ENCODE data around the gene AP5S1.
"Not testable (repeated sequence)": the region's sequence is repeated elsewhere in the genome, so short reads cannot be mapped to it uniquely, and the experiment has no call there.

Gene AP5S1

DNA sequence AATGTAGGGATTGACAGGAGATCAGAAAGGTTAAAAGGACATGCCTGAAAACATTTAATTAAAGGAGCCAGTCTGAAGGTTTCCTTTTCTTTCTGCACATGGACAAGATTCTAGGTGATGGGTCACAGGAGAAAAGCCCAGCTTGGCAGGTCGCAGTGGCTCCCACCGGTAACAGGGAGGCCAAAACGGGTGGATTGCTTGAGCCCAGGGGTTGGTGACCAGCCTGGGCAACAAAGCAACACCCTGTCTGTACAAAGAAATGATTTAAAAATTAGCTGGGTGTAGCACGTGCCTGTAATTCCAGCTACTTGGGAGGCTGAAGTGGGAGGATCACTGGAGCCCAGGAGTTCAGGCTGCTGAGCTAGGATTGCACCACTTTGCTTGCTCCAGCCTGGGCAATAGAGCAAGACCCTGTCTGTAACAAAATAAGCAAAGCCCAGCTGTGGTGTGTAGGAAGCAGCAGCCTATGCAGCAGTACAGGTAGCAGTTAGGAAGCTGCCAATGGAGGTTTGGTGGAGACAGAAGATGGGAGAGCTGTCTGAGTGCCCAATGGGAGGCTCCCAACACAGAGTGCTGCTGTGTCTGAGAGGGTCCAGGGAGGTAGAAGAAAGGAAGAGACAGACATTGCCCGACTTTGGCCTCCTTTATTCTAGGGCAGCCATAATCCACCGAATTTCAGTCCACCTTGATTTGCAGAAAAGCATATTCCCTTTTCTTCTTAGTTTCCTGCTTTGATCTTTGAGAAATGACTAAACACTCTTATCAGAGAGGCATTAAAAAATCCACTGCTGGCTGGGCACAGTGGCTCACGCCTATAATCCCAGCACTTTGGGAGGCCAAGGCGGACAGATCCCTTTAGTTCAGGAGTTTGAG, 7.1 kb upstream of the AP5S1 start:
- DNase-seq, result no peak

DNA sequence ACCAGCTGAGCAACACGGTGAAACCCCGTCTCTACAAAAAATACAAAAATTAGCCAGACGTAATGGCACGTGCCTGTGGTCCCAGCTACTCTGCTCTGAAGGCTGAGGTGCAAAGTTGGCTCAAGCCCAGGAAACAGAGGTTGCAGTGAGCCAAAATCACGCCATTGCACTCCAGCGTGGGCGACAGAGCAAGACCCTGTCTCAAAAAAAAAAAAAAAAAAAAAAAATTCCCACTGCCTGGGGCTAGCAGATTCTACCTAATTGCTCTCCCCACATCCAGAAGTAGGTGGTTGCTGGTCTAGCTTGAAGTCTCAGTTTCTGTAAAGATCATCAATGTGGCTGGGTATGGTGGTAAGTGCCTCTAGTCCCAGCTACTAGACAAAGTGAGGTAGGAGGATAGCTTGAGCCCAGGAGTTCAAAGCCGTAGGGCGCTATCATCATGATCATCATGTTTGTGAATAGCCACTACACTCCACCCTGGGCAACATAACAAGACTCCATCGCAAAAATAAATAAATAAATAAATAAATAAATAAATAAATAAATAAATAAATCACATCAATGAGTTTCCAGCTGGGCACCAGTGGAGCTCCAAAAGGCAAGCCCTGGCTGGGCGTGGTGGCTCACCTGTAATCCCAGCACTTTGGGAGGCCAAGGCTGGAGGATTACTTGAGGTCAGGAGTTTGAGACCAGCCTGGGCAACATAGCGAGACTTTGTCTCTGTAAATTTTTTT, 6.3 kb upstream of the AP5S1 start:
- no peak for DNase-seq

DNA sequence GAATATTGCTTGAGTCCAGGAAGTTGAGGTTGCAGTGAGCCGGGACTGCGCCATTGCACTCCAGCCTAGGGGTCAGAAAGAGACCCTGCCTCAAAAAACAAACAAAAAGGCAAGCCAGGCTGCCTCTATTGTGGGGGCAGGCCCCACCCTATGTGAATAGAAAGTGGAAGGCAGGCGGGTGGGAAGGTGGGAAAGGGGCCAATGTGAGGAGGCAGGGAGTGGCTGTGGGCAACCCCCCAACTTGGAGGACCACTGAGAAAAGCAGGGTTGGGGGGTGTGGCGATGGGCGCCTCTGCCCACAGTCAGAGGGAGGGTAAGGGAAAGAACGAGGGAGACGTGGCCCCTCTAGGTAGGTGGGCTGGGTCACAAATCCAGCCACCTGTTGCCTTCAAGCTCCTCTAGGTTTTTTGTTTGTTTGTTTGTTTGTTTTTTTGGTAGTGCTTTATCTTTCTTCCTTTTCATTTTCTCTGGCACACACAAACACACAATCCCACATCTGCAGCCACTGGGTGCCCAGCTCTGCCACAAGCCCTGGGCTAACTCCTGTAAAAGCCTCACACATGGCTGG, 5.3 kb upstream of the AP5S1 start:
- no peak for DNase-seq

DNA sequence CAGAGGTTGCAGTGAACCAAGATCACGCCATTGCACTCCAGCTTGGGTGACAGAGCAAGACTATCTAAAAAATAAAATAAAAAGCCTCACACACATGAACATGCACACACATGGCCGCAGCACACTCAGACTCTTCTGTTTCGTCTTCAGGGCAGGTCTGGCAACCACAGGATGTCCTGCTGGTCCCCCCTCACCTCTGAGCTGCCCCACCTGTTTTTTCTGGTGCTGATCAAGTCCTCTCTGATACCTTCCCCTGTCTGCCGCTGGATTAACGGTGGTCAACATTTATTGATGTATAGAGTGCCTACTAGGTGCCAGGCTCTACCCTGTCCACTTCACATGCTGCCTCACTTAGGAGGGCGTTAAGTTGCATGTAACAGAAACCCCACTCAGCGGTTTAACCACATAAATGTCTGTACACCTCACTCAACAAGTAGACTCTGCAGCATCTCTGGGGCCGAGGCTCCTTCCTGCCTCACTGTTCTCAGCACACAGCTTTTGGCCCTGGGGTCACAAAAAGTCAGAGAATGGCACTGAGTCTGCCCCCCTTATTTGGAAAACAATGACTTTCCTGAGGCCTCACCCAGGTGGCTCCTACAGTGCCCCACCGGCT, 4.5 kb upstream of the AP5S1 start:
- no peak for DNase-seq

DNA sequence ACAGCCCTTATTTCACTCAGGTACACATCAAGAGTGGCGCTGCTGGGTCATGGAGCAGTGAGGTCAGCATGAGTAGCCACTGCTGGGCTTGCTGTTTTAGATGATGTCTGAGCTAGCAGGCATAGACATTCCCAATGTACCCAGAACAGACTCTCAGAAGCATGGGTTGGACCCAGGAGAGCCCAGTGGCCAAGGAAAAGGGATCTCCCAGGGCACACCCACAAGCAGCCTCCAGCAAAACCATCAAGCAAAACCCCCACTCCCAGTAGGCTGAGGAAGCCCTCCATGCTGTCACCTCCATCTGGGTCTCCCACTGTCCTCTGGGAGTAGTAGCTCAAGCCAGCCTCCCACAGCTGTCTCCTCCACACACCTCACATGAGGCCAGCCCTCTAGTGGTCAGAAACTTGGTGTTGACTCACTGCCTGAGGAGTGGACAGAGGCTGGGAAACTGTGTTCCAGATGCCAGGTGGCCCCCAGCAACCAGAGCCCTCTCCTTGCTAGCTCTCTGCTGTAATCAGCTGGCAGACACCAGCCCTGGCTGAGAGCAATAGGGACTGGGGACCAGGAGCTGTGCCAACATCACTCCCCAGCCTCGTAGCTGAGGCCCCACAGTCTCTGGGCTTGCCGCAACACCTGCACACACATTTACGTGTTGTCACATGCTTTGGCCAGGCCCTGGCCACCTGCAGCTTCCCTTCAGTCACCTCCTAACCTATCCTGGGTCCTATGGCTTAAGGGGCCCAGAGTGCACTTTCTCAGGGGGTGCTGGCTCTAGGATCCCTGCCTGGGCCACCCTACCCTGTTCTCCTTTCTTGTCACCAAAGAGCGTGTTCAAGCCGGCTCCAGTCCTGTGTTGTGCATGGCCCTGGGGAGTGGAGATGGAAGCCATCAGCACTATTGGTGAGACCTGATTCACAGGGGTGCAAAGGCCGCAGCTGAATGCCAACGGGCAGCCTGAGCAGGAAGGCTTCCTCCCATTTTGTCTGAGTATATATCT, 1.9 kb upstream of the AP5S1 start:
- DNase-seq, result peak in 2 of 14 donors; percentile 18 to 47

DNA sequence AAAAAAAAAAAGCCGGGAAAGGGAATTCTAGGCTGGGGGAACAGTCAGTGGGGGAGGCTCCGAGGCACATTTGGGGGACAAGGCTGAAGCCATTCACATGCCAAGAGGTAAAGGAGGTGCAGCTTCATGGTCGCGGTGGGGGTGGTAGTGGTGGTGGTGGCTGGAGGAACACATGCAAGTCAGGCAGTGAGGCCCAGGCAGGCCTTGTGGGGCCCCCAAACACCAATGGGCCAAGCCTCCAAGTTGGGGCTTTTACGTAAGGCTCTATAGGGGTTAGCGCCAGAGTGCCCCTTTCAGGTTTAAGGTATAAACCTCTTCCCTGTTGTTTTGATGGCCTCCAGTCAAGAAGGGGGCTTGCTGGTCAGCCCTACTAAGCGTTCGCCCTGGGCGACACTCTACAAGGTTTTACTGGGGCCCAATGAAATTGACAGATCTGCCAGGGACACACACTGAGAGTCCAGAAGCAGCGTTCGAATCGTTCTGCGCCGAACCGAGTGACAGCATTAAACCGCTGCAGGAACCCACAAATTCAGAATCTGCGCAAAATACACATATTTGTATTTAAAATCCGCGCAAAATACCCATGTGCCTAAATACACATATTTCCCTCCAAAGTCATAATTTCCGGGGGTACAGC, 818 bp upstream of the AP5S1 start:
- peak in 1 of 14 donors; percentile 16 for DNase-seq

DNA sequence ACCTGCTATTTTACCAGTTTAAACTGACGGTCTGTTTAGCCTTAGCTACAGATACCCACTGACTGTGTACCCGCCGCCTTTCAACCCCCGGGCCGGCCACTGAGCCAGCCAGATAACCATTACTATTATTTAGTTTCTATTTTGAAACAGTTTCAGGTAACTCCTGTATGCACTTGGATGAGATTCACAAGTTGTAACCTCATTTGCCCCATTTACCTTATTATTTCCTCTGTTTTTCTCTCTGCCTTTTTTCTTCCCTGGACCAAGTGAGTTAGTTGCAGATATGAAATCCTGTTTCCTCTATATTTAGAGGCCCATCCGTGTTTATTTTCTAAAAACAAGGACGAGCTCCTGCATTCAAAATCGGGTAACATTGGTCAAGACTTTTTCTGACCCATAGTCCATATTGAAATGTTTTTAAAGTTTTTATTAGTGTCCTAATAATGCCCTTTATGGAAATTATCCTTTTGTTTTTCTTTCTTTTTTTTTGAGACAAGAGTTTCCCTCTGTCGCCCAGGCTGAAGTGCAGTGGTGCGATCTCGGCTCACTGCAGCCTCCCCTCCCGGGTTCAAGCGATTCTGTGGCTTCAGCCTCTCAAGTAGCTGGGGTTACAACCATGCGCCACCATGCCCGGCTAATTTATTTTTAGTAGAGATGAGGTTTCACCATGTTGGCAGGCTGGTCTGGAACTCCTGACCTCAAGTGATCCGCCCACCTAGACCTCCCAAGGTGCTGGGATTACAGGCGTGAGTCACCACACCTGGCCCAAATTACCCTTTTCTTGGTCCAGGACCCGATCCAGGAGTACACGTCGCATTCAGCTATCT, 767 bp downstream of the AP5S1 start:
- DNase-seq, result no peak

DNA sequence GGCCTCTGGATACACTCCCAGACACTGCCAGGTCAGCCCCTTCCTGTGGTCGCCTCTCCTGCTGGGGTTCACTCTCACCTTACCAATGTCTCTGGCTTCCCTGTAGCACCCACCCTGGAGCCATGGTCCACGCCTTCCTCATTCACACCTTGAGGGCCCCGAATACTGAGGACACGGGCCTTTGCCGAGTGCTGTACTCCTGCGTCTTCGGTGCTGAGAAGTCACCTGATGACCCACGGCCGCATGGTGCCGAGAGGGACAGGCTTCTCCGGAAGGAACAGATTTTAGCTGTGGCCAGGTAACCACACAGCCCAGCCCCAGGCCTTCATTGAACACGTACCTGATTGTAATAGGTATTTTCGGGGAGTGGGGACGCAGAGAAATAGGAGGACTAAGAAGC, 1.6 kb downstream of the AP5S1 start:
- no peak for DNase-seq

DNA sequence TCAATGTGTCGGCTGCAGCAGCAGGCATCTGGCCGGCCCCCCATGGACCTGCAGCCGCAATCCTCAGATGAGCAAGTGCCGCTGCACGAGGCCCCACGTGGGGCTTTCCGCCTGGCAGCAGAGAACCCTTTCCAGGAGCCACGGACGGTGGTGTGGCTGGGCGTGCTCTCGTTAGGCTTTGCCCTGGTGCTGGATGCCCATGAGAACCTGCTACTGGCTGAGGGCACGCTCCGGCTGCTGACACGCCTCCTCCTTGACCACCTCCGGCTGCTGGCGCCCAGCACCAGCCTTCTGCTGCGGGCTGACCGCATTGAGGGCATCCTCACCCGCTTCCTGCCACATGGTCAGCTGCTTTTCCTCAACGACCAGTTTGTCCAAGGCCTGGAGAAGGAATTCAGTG, 3.5 kb downstream of the AP5S1 start:
- DNase-seq, result no peak

DNA sequence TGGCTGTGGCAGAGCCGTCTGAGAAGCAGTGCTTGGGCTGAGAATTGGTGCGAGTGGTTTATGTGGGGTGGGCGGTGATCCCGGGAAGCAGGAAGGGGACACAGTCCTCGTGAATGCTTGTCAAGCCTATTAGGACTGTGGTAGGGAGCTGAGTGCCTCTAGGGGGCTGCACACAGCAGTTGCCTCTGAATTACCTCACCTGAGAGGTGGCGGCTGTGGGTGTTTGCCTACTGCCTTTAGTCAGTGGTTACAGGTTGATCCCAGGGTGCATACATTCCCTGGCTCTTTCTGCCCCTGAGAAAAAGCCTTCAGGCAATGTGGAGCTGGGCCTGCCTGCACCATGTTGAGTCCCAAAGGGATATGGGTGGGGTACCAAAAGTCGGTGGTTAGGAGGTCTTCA, 5.2 kb downstream of the AP5S1 start:
- DNase-seq, result no peak

DNA sequence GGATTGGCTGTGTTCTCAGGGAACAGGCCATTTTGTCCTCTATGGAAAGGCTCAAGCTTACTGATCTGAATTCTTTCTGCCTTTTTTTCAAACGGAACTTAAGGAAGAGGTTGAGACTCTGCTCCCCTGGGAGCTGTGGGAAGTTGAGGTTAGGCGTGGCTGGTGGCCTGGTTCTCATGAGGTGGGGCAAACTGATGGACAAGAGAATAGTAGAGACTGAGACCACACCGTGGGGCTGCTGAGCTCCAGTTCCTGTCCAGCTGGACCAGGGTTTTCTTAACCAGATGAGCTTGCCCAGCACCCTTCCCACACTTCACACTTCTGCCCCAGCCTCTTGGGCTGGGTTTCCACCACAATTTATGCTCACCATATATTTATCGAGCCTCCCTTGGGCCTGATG, 6.1 kb downstream of the AP5S1 start:
- DNase-seq, result no peak

DNA sequence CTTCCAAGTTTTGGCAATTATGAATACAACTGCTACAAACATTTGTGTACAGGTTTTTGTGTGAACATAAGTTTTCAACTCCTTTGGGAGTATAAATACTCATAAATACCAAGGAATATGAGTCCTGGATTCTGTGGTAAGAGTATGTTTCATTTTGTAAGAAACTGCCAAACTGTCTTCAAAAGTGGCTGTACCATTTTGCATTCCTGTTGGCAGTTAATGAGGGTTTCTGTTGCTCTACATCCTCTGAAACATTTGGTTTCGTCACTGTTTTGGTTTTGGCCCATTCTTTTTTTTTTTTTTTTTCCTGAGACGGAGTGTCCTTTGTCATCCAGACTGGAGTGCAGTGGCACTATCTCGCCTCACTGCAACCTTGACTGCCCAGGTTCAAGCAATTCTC, 8.5 kb downstream of the AP5S1 start:
- DNase-seq, result no peak

DNA sequence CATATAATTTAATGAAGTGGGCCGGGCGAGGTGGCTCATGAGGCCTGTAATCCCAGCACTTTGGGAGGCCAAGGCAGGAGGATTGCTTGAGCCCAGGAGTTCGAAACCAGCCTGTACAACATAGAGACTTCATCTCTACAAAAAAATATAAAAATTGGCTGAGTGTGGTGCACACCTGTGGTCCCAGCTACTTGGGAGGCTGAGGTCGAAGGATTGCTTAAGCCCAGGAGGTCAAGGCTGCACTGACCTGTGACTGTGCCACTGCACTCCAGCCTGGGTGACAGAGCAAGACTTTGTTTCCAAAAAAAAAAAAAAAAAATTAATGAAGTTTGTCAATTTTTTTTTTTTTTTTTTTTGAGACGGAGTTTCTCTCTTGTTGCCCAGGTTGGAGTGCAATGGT, 9.5 kb downstream of the AP5S1 start:
- DNase-seq, result not testable (repeated sequence)

DNA sequence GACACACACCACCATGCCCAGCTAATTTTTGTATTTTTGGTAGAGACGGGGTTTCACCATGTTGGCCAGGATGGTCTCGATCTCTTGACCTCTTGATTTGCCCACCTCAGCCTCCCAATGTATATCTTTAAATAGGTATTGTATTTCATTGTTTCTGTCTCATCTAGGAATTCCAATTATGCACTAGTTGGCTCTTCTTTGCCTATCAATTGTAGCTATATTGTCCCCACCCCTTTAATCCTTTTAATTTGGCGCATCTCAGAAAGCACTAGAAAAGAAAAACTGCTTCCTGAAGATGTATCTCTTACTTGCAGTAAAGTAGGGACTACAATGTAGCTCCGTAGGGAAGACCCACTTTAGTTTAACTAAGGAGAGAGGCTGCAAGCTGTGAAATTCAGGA, 15.8 kb downstream of the AP5S1 start:
- no peak for DNase-seq

DNA sequence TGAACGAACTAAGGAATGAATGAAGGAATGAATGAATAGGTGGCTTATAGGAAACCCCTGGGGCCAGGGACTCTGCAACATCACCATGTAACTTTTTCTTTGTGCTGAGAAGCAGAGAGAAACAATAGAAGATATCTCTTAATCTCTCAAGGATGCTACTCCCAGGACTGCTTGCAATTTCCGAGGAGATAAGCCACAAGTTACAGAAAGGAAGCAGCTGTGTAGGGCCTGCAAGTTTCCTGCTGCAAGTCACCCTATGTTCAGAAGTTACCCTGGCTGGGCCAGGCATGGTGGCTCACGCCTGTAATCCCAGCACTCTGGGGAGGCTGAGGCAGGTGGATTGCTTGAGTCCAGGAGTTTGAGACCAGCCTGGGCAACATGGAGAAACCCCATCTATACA, 19.0 kb downstream of the AP5S1 start:
- DNase-seq, result no peak

DNA sequence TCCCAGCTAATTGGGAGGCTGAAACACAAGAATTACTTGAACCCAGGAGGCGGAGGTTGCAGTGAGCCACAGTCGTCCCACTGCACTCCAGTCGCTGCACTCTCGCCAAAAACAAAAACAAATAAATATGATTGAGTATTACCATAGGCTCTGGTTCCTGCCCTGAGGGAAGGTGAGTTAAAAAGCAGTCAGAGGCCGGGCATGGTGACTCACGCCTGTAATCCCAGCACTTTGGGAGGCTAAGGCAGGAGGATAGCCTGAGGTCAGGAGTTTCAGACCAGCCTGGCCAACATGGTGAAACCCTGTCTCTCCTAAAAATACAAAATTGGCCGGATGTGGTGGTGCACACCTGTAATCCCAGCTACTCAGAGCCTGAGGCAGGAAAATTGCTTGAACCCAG, 19.9 kb downstream of the AP5S1 start:
- not testable (repeated sequence) for DNase-seq

DNA sequence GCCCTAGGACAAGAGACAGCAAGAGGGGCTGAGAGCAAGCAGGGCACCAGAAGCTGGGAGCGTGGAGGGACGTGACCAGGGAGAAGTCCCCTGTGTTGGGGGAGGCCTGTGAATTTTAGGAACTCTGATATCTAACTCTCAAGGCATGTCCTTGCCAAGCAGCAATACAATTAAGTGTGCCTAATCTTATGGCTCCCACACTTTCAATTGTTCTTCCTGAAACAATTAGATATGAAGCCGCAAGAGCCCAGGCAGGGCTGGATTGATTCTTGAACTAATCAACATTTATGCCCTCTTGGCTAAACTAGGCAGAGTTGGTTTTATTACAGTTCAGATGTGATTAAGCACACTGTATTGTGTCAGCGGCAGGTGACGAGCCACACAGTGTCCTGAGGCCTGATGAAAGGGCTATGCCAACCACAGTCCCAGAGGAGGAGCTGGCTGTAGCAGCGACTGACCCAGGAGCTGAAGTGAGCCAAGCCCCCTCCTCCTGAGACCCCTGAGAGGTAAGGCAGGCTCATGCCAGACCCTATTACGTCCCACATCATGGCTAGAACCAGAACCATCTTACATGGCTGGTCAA, 22.1 kb downstream of the AP5S1 start:
- no peak for DNase-seq

DNA sequence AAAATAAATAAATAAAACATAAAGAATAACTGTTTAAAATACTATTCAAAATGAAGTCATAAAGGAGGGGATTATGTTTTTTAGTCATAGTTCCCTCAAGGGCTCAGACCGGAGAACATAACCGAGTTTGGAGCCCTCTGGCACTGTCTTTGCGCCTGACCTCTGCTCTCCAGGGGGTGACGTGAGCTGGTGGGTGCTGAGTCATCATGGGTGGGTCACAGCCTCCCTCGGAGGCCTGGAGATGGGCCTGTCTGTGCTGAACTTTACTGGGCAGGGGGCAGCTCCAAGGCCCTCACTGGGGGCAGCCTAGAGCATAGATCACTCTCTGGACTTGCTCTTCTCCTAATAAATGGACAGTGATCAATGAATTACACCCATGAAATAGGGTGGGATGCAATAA, 23.1 kb downstream of the AP5S1 start:
- DNase-seq, result no peak

DNA sequence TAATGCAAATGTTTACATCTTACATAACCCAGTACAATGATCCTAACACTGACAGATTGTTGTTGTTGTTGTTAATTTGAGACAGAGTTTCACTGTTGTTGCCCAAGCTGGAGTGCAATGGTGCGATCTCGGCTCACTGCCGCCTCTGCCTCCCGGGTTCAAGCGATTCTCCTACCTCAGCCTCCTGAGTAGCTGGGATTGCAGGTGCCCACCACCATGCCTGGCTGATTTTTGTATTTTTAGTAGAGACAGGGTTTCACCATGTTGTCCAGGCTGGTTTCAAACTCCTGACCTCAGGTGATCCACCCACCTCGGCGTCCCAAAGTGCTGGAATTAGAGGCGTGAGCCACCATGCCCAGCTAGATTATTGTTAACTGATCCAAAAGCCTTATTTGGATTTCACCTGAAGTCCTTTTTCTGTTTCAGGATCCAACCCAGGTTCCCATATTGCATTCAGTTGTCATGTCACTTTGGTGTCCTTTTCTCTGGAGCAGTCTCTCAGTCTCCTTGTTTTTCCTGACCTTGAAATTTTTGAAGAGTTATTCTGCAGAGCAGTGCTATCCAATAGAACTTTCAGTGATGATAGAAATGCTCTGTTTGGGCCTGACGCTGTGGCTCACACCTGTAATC, 23.8 kb downstream of the AP5S1 start:
- DNase-seq, result not testable (repeated sequence)

DNA sequence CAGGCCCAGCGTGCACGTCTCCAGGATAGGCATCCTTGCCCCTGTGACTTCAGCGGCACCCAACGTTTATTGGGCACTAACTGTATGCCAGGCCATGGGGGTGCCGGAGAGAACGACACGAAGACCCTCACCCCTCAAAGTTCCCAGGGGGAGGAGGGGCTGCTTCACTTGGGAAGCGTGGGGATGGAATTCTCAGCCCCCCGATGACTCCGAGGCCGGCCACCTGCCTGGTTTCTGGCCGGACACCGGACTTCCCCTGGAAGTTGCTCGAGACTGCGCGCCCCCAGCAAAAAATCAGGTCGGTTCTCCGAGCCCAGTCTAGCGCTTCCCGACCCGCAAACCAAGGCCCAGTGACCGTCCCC, 26.0 kb downstream of the AP5S1 start:
- DNase-seq, result peak in 2 of 14 donors; percentile 42 to 60
